Stimulated activated CD4-positive, alpha-beta T cell treated with anti-CD3 and anti-CD28 coated beads, Interleukin-1b, Interleukin-23, amount 100 ng/mL, for 4 hours (primary cell): ENCODE data around the gene MRPS33.
"Not testable (repeated sequence)": the region's sequence is repeated elsewhere in the genome, so short reads cannot be mapped to it uniquely, and the experiment has no call there.

Source experiments
- DNase-seq, 2 donors: peaks; one replicate each; pipeline ENCODE4 v3.0.0-alpha.2; 2020; ENCODE audit warnings: low read depth in 2 of 2

The MRPS33 gene

DNA sequence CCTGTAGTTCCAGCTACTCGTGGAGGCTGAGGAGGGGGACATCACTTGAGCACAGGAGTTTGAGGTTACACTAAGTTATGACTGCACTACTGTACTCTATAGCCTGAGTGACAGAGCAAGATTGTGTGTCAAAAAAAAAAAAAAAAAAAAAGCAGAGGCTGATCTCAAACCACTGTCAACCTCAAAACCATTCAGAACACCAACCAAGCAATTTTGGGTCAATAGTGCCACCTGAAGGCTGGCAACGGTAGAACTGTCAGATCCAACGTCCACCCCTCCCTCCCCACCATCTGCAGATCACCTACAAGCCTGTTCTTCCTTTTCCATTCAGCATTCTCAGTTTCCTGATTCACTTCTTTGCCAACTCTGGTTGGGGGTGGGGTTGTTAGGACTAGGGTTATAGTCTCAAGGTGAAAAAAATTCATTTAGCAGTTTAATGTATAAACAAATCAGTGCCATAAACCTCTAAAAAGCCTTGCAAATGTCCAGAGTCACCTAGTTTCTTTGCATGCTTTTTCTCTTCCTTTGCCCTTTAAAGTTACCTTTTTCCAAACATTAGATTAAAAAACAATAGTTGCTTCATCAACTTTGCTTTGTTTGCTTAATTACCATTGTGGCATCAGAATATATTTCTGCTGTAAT lies 2.6 kb downstream of the MRPS33 start:
- DNase-seq: peak; percentile 48 to 70

DNA sequence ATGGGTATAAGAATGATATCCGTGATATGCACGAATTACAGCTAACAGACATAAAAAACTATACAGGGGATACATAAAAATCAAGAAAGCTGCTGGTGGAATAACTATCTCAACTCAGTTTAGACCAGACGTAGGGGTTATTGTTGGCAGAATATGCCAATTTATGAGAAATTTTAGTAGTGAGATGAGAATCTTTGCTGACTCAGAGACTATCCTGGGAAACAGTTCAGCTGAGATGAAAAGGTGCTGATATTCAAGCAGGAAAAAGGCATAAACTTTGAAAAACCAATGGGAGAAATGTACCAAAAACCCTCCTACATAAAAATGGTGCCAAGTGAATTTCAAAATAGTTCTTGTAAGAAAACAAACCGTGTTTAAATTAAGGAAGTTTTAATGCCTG lies 3.3 kb downstream of the MRPS33 start:
- no peak for DNase-seq

DNA sequence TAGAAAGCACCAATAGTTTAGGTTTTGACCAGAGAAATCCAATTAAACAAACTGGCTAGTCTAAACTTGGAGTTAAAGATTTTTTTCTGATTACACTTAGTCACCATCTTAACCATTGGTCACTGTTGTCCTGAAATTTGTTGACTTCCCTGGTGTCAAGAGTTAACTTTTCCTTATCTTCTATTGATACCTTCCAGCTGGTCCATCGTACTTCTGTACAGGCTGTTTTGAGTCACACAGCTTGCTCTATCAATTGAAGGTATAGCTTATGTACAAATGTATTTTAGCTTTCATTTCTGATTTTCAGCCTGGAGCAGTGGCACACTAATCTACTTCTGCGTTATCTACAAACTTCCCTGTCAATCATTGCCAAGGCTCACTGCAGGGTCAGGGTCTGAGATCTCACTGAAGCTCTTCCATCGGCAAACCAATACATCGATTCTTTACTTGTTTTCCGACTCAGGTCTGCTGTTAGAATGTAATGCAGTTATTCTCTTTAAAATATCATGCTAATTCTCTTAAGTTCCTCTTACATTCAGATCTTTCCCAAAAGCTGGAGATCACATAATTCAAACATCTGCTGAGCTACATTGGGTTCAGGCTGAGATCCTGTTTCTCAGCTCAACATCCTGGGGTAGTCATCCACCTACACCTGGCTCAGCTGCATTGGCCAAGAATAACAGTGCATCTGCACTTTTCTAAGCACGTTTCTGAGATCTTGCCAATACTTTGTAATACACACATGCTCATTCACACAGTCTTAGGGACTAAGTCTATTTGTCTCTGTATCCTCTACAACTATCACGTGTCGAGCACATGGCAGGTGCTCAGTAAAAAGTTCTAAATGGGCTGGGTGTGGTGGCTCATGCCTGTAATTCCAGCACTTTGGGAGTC lies 11.3 kb downstream of the MRPS33 start:
- DNase-seq: no peak

GRCh38 chr7:141001546-141001945 lies 13.2 kb downstream of the MRPS33 start:
- DNase-seq: no peak

DNA sequence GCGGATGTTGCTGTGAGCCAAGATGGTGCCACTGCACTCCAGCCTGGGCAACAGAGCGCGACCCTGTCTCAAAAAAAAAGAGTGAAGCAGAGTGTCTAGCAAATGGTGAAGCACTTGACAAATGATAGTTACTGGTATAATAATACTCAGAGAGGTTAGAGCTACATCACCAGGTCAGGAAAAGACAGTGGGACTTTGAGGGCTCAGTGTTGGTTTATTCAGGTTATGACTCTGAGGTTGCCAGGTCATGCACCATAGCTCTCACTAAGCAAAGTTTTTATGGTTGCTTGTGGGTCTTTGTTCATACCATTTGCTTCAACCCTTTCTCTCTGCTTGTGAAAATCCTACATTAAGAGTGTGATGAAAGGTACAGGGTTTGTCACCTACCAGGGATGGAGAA lies 13.6 kb downstream of the MRPS33 start:
- DNase-seq: no peak

DNA sequence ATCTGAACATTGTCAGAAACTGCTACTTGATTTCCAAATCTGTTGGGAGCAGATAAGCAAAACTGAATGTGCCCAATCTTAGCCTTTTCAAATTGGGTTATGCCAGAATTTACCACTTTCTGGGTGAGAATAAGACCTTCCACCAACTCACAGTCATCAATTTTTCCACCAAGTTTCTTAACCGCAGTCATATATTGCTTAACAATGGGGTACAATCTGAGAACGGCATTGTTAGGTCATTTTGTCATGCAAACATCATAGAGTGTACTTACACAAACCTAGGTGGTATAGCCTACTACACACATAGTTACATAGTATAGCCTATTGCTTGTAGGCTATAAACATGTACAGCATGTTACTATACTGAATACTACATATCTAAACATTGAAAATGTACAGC lies 16.0 kb downstream of the MRPS33 start:
- DNase-seq: no peak

DNA sequence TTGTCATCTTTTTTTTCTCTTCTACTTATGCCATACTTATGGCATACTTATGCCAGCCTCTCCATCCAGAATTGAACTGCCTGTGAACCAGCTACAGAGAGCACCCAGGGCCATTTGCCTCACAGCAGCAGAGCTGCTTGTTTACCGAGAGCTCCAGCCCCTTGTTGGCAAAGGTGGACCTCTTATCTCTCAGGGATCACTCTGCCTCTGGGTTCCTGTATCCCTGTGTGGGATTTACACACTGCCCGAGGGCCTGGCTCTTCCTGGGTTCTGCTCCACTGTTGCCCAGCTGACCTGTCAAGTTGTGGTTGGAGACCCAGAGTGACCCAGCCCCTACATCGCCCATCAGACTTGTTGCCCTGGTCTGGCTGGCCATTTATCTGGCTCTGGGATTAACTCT lies 22.3 kb downstream of the MRPS33 start:
- no peak for DNase-seq

DNA sequence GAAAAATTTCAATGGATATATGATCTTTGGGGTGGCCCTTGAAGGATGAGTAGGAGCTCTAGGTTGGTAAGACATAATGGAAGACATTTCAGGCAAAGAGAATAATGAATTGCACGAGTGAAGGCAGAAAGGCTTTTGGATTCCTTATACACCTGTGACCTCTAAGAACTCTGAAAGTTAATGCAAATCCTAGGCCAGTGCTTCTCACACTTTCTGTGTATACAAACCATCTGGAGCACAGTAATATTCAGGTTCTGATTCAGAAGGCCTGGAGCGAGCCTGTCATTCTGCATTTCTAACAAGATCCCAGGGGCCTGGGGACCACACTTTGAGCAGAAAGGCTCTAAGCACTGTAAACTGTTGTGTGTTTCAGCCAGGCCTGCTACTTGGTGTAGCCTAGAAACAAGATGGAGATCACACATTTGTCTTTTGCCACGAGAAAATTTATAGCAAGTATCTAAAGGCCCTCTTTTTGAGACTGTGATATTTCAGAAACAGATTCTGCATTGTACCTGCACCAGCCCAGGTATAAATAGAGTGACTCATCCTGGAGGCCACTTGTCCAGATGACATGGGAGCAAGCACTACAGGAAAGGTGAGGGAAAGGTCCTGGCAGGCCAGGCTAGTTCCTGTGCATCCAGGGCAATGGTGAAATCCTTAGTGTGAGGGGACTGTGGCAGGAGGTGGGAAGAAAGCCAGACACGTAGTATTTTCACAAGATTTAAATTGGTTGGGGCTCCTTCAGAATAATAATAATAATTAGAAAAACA lies 24.4 kb downstream of the MRPS33 start:
- no peak for DNase-seq

- no peak for DNase-seq
These were observed 25.7 kb downstream of the MRPS33 start for GRCh38 chr7:140989068-140989467.

DNA sequence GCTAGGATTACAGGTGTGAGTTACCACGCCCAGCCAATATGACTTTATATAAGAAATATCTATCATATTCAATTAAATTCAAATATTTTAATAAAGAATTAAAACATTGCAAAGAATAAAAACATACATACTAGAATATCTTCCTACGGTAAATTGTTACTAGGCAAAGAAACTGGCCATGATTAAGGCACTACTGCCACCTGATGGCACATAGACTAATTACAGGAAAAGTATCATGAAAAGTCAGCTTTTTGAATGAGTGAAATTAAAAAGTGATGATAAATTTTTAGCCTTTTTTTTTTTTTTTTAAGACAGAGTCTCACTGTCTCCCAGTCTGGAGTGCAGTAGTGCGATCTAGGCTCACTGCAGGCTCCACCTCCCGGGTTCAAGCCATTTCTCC lies 30.9 kb downstream of the MRPS33 start:
- no peak for DNase-seq

DNA sequence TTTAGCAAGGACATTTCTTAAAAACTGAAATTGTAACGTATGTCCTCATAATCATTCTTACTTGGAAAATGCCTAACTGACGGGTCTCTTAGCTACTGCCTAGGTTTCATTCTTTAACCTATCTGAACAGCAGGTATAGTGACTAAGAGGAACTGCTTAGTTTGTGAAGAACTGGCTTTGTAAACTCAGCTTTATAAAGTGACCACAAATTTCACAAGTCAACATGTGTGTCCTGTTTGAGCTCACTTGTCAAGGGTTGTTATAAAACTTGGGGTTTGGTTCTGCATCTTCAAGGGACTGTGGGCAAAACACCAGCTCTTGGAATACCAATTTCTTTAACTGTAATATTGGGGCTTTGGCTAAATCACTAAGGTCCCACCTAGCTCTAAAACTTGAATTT lies 32.2 kb downstream of the MRPS33 start:
- DNase-seq: no peak

GRCh38 chr7:140981951-140982350 lies 32.8 kb downstream of the MRPS33 start:
- no peak for DNase-seq

DNA sequence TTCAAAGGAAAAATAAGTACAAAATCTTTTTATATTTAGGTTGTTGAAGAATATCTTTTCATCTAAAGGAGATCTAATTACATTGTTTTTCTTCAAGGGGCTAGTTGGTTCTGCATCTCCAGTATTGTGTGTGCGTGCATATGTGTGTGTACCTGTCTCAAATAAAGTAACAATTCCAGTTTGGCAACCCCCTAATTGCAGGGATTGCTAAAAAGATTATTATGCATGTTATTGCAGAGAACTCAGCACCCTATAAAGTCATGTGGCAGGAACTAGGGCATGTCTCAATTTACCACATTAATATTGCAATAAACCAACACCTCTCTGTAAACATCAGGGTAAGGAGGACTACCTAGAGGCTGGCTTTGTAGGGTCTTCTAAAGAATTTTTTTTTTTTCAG lies 37.0 kb downstream of the MRPS33 start:
- no peak for DNase-seq

DNA sequence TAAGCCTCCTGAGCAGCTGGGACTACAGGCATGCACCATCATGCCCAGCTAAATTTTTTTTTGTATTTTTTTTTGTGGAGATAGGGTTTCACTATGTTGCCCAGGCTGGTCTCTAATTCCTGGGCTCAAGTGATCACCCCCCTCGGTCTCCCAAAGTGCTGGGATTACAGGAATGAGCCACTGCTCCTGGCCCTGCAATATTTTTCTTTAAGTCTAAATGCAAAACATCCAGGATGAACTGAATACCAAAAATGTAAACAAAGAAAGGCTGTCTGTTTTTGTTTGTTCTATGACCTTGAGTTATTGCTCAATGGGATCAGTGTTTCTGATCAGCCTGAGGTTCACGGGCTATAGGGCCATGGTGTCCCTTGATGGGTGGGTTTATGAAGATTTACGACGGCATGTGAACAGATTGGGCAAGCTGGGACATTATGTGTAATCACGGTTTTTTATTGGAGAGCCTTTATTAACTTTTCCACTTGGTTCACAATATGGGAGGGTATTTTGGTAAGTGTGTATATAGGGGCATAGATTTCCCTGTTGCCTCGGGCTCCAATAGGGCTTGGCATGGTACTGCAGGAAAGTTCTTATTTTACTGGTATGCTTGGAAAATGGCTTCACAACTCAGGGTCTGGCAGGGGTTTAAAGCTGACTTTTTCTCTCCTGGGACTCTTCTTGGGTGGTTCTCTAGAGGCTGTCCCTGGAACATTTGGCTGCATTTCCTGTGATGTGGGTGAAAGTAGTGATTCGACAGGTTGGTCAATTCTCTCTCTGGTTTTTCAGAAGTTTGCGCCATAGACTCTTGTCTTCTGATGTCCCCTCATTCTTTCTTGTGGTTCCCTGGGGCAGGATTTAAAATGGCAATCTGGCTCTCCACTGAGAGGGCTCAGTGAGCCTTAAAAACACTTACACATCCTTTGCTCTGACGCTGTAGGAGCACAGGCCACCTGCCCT lies 41.6 kb downstream of the MRPS33 start:
- no peak for DNase-seq

DNA sequence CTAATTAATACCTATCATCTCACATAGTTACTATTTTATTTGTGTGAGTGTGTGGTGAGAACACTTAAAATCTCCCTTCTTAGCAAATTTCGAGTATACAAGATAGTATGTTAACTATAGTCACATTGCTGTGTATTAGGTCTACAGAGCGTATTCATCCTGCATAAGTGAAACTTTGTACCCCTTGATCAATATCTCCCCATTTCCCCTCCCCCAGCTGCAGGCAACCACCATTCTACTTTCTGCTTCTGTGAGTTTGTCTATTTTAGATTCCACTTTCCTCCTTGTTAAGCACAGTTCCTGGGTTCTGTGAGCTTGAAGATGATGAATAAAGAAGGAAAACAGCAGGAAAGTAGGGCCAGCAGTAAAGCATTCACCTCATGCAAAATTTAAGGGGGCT lies 42.4 kb downstream of the MRPS33 start:
- no peak for DNase-seq

- DNase-seq: no peak
These were observed 47.3 kb downstream of the MRPS33 start for GRCh38 chr7:140967438-140967837.

DNA sequence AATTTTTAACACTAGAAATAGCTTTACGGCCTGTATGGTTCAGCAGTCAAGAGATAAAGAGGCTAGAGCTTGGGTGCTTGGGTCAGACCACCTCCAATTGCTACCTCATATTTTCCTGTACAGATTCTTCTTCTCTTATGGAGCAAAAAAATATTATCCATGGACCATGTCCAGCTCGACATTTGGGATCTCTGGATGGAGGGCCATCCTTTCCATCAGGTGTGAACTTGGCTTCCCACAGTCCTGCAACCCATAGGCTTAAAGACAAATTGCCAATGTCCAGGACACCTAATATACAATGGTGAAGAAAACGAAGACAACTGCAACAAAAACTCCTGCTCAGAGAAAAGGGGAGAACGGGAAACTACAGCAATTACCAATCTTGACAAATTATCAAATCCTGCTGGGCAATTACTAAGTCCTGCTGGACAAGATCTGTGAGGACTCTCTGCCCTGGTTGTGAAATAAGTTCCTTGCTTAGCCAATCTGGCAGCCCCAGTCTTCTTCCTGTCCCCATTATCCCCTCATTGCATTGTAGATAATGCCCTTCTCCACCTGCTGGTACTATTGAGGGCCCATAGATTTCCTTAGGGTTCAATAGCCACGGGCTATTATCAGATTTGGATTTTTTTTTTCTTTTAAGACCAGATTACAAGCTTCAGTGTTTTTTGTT lies 48.1 kb downstream of the MRPS33 start:
- no peak for DNase-seq

DNA sequence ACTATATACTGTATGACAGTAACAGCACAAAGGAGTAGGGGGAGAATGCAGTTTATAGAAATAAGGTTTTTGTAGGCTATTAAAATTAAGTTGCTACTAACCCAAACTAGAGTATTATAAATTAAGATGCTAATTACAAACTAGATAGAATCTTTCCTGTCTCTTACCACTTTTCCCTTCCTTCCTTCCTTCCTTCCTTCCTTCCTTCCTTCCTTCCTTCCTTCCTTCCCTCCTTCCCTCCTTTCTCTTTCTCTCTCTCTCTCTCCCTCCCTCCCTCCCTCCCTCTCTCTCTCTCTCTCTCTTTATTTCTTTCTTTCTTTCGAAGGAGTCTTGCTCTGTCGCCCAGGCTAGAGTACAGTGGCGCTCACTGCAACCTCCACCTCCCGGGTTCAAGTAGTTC lies 53.6 kb downstream of the MRPS33 start:
- no peak for DNase-seq

DNA sequence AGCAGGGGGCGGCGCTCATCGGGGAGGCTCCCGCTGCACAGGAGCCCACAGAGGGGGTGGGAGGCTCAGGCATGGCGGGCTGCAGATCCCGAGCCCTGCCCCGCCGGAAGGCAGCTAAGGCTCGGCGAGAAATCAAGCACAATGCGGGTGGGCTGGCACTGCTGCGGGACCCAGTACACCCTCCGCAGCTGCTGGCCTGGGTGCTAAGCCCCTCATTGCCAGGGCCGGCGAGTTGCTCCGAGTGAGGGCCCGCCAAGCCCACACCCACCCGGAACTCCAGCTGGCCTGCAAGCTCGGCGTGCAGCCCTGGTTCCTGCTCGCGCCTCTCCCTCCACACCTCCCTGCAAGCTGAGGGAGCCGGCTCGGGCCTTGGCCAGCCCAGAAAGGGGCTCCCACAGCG lies 57.8 kb downstream of the MRPS33 start:
- DNase-seq: not testable (repeated sequence)
